ENCODE data around the gene SKAP2. TPM values are rescaled to one million over a fixed set of nuclear protein-coding genes. Genes with fewer than 3 reads are reported as not detected.
"Not testable (repeated sequence)": the region's sequence is repeated elsewhere in the genome, so short reads cannot be mapped to it uniquely, and the experiment has no call there.

The SKAP2 gene
- total RNA-seq, 4 donors from 2014 or later, result 13.2 to 18.2 (median 15.0) TPM

DNA sequence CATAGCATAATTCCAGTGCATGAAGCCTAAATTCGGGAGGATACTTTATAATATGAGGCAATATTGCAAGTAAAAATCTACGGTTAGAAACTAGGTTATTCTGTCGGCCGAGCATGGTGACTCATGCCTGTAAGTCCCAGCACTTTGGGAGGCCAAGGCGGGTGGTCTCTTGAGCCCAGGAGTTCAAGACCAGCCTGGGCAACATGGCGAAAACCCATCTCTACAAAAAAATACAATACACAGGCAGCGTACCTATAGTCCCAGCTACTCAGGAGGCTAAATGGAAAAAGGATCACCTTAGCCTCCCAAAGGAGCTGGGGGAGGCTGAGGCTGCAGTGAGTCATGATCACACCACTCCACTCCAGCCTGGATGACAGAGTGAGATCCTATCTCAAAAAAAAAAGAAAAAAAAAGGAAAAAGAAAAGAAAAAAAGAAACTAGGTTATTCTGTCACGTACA is 14.2 kb downstream of the SKAP2 start:
- 91 to 92% methylated on average over 8 of the region's 8 CpGs for WGBS, 2 donors
- DNase-seq (ENCODE audit: low spot score in 2 of 2), result no peak
- no peak overlapping the region for H3K4me3 ChIP-seq (ENCODE audit: low read depth, poor library complexity, severe bottlenecking)
- intact Hi-C loops (cut with DNase I; ENCODE audit: low total_unique reads), result loop anchor here (5.0 kb wide), 1 partner anchor 292 kb away; the partner anchor contains the start of gene HOXA5
- TF ChIP-seq, protein P1, sequence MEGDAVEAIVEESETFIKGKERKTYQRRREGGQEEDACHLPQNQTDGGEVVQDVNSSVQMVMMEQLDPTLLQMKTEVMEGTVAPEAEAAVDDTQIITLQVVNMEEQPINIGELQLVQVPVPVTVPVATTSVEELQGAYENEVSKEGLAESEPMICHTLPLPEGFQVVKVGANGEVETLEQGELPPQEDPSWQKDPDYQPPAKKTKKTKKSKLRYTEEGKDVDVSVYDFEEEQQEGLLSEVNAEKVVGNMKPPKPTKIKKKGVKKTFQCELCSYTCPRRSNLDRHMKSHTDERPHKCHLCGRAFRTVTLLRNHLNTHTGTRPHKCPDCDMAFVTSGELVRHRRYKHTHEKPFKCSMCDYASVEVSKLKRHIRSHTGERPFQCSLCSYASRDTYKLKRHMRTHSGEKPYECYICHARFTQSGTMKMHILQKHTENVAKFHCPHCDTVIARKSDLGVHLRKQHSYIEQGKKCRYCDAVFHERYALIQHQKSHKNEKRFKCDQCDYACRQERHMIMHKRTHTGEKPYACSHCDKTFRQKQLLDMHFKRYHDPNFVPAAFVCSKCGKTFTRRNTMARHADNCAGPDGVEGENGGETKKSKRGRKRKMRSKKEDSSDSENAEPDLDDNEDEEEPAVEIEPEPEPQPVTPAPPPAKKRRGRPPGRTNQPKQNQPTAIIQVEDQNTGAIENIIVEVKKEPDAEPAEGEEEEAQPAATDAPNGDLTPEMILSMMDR (IDR thresholded peaks at IDR 0.05), result no peak
- TF ChIP-seq POLR2A (IDR thresholded peaks at IDR 0.05), result no peak

DNA sequence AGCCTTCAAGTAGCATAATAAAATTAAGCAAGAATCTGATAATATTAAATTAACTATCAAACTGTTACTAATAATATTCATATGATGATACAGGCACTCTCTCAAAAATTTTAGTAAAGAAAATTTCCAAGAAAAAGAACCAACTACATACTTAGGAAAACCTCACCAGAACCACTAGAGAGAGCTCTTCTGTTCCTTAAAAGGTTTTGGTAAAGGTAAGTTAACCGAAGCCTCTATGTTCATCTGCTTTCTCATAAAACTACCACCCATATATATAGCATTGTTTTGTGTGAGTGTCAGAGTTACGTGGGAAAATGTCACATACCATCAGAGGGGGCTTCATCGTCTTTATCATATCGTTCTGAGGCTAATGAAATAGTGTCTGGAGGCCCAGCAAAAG is 20.7 kb downstream of the SKAP2 start:
- no peak for TF ChIP-seq POLR2A (IDR thresholded peaks at IDR 0.05)
- TF ChIP-seq, protein P1 (IDR thresholded peaks at IDR 0.05), result no peak

DNA sequence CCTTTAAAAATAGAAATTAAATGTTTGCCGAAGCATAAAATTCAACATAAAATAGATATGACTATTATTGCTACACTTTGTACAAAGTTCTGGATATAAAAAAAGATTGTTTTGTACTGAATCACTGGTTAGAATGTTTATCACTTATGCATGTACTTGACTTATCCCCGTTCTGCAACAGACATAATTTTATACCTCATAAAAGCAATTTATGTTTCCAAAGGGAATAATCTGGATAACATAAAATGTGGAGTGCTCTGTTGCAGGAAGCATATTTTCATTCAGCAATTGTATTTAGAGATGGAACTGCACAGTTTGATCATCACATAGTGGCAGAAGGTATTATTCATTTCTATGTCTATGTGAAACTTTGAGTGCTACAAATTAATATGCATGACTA is 21.5 kb downstream of the SKAP2 start:
- intact Hi-C loops (cut with DNase I; ENCODE audit: low total_unique reads), result no loop called here
- TF ChIP-seq, protein P1 (IDR thresholded peaks at IDR 0.05), result no peak
- no peak for TF ChIP-seq POLR2A (IDR thresholded peaks at IDR 0.05)
- no peak overlapping the region for H3K4me3 ChIP-seq (ENCODE audit: low read depth, poor library complexity, severe bottlenecking)
- no peak for DNase-seq (ENCODE audit: low spot score in 2 of 2)
- WGBS, 2 donors, result 78 to 85% methylated on average over 2 of the region's 2 CpGs

More for the DNA sequence above, 20.7 kb downstream of the SKAP2 start:
- intact Hi-C loops (cut with DNase I; ENCODE audit: low total_unique reads), result no loop called here
- no peak for DNase-seq (ENCODE audit: low spot score in 2 of 2)
- no peak overlapping the region for H3K4me3 ChIP-seq (ENCODE audit: low read depth, poor library complexity, severe bottlenecking)
- 64 to 73% methylated on average over 4 of the region's 4 CpGs for WGBS, 2 donors

DNA sequence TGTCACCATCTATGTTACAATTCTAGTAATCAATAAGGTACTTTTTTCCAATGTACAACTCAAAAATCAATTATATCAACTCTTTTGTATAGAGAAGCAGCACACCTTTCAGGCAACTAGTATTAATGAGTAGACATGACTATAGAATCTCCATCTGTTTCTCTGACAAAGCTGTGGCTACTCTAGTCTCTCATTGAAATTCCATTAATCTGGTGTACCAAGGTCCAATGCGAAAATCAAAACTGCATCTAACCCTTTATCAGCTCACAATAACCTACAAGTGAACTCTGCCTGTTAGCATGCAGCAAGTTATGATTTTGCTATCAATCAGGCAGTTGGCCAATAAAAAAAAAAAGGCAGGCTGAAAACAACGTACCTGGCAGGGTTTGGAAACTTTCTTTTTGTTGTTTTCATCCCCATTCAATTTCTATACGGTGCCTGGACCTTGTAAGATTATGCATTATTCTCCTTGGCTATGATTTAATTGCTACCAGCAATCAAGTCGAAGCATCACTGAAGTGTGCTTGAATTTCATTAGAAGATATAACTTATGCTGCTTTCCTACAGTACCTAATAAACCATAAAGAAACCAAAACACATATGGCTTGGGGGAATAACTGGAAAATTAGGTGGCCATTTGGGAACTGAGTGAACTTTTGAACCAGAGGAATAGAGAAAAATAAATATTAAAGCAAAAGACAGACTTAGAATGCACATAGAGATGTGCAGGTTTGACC is 23.2 kb downstream of the SKAP2 start:
- intact Hi-C loops (cut with DNase I; ENCODE audit: low total_unique reads), result no loop called here
- DNase-seq (ENCODE audit: low spot score in 2 of 2), result no peak
- H3K4me3 ChIP-seq (ENCODE audit: low read depth, poor library complexity, severe bottlenecking), result no peak overlapping the region
- 69 to 82% methylated on average over 4 of the region's 4 CpGs for WGBS, 2 donors
- TF ChIP-seq, protein P1 (IDR thresholded peaks at IDR 0.05), result no peak
- TF ChIP-seq POLR2A (IDR thresholded peaks at IDR 0.05), result no peak

DNA sequence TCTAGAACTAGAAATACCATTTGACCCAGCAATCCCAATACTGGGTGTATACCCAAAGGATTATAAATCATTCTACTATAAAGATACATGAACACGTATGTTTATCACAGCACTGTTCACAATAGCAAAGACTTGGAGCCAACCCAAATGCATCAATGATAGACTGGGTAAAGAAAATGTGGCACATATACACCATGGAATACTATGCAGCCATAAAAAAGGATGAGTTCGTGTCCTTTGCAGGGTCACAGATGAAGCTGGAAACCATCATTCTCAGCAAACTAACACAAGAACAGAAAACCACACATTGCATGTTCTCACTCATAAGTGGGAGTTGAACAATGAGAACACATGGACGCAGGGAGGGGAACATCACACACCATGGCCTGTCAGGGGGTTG is 27.6 kb downstream of the SKAP2 start:
- intact Hi-C loops (cut with DNase I; ENCODE audit: low total_unique reads); DNase-seq (ENCODE audit: low spot score in 2 of 2): not testable (repeated sequence)

DNA sequence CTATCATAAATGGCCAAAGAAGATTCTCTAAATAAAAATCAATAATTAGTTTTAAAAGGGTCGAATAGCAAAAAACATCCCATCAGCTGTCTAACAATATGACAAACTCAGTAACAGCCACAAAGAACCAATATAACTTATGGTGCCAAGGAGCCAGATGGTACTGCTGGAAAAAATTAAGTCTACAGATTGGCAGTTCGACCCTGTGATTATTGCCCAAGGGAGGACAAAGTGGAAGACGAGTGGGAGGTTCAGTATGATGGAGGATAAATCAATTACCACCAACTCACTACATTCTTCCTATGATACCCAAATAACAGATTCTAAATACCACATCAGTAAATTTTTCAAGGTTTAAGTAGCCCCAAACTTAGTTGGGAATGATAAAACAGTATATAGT is 49.0 kb downstream of the SKAP2 start:
- TF ChIP-seq, protein P1 (IDR thresholded peaks at IDR 0.05), result no peak
- TF ChIP-seq POLR2A (IDR thresholded peaks at IDR 0.05), result no peak
- DNase-seq (ENCODE audit: low spot score in 2 of 2), result no peak
- no peak overlapping the region for H3K4me3 ChIP-seq (ENCODE audit: low read depth, poor library complexity, severe bottlenecking)
- WGBS, 2 donors, result 53 to 57% methylated on average over 3 of the region's 3 CpGs
- intact Hi-C loops (cut with DNase I; ENCODE audit: low total_unique reads), result no loop called here

More for the DNA sequence above, 27.6 kb downstream of the SKAP2 start:
- WGBS, 2 donors, result 95 to 100% methylated on average over 3 of the region's 3 CpGs
- H3K4me3 ChIP-seq (ENCODE audit: low read depth, poor library complexity, severe bottlenecking), result not testable (repeated sequence)

Measured in lower leg skin (tissue), 4 donors.